ENCODE results near the gene TIMM23B. TPM values are rescaled to one million over a fixed set of nuclear protein-coding genes. Genes with fewer than 3 reads are reported as not detected.
A peak's percentile ranks its signal among the peaks of the same experiment; 100 is the strongest.
"Not testable (repeated sequence)": the region's sequence is repeated elsewhere in the genome, so short reads cannot be mapped to it uniquely, and the experiment has no call there.

The TIMM23B gene
- total RNA-seq, 2 donors from 2014 or later: 11.5 to 22.1 TPM

DNA sequence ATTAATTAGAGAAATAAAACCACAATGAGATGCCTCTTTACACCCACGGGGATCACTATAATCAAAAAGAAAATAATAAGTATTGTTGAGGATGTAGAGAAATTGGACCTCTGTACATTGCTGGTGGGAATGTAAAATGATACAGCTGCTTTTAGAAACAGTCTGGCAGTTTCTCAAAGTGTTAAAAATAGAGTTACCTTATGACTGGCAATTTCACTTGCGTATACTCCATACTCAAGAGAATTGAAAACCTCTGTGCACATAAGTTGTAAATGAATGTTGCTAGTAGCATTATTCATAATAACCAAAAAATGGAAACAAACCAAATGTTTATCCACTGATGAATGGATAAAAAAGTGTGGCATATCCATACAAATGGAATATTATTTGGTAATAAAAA, 6.3 kb downstream of the TIMM23B start:
- not testable (repeated sequence) for H3K9me3 Mint-ChIP-seq, H3K27me3 Mint-ChIP-seq, H3K4me3 Mint-ChIP-seq, H3K4me1 Mint-ChIP-seq, H3K27ac Mint-ChIP-seq
- H3K36me3 Mint-ChIP-seq (ENCODE audit: low read depth): peaks cover 62% of the 10 kb centered on the region
- peak; percentile 28 for ATAC-seq (replicated peaks)

DNA sequence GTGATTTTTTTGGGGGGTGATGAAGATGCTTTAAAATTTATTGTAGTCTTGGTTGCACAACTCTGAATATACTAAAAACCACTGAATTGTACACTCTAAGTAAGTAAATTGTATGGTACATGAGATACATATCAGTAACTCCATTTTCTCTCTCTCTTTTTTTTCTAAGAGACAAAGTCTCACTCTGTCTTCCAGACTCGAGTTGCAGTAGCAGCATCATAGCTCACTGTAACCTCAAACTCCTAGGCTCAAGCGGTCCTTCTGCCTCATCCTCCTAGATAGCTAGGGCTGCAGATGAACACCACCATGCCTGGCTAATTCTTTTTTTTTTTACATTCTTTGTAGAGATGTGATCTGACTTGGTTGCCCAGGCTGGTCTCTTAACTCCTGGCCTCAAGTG, 6.9 kb downstream of the TIMM23B start:
- H3K4me3 Mint-ChIP-seq; H3K9me3 Mint-ChIP-seq; H3K27me3 Mint-ChIP-seq; H3K4me1 Mint-ChIP-seq; H3K27ac Mint-ChIP-seq; ATAC-seq (replicated peaks): not testable (repeated sequence)
- peaks cover 64% of the 10 kb centered on the region for H3K36me3 Mint-ChIP-seq (ENCODE audit: low read depth)

DNA sequence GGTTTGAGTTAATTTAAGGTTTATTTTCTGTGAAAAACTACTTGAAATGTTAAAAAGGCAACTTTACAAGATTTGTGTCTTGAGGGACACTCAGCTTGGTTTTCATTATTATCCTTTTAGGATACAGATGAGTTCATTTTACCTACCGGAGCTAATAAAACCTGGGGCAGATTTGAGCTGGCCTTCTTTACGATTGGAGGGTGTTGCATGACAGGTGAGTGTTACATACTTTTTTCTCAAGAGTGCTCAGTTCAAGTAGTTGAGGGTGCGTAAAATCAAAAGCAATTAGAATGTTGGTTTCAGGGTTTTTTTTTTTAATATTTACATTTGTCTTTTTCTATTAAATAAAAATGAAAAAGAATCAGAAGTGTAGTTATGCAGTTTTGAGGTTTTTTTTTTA, 10.2 kb downstream of the TIMM23B start:
- not testable (repeated sequence) for H3K9me3 Mint-ChIP-seq; ATAC-seq (replicated peaks); H3K27ac Mint-ChIP-seq; H3K4me3 Mint-ChIP-seq; H3K4me1 Mint-ChIP-seq; H3K27me3 Mint-ChIP-seq
- H3K36me3 Mint-ChIP-seq (ENCODE audit: low read depth): peaks cover 70% of the 10 kb centered on the region

DNA sequence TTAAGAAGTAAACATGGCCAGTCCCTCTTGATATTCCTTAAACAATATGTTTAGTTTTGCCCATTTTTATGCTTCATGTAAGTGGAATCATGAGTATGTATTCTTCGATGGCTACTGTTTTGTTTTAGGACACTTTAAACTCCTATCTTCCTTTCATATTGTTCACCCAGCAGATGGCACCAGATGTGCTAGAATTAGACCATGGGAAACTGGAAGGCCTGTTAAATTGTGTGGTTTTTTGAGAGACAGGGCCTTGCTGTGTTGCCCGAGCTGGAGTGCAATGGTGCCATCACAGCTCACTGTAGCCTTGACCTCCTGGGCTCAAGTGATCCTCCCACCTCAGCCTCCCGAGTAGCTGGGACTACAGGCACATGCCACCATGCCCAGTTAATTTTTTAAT, 11.3 kb downstream of the TIMM23B start:
- not testable (repeated sequence) for H3K27me3 Mint-ChIP-seq; ATAC-seq (replicated peaks); H3K4me3 Mint-ChIP-seq; H3K27ac Mint-ChIP-seq; H3K9me3 Mint-ChIP-seq; H3K4me1 Mint-ChIP-seq
- peaks cover 69% of the 10 kb centered on the region for H3K36me3 Mint-ChIP-seq (ENCODE audit: low read depth)

DNA sequence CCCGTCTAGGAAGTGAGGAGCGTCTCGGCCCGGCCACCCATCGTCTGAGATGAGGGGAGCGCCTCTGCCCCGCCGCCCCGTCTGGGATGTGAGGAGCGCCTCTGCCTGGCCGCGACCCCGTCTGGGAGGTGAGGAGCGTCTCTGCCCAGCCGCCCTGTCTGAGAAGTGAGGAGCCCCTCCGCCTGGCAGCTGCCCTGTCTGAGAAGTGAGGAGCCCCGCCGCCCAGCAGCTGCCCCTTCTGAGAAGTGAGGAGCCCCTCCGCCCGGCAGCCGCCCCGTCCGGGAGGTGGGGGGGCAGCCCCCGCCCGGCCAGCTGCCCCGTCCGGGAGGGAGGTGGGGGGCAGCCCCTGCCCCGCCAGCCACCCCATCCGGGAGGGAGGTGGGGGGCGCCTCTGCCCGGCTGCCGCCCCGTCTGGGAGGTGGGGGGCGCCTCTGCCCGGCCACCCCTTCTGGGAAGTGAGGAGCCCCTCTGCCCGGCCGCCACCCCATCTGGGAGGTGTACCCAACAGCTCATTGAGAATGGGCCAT, 28.5 kb downstream of the TIMM23B start:
- H3K36me3 Mint-ChIP-seq (ENCODE audit: low read depth): peaks cover 44% of the 10 kb centered on the region
- H3K4me1 Mint-ChIP-seq; ATAC-seq (replicated peaks); H3K4me3 Mint-ChIP-seq; H3K9me3 Mint-ChIP-seq; H3K27me3 Mint-ChIP-seq; H3K27ac Mint-ChIP-seq: not testable (repeated sequence)

DNA sequence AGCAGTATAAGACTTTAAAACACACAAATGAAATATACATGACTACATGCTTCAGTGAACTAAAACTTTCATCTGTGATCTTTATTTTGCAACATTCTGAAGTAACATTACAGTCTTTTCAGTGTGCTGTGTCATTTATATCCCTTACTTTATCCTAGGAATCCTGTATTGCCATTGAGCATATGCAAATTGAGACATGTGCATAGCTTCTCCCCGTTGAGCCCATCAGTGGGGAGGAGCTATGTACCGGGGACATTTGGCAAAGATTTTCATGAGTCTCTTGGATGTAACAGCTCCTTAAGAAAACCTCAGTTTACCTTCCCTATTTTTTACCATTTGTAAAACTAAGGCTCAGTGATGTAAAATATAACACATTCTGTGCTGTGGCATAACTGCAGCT, 29.6 kb downstream of the TIMM23B start:
- not testable (repeated sequence) for H3K27me3 Mint-ChIP-seq; H3K9me3 Mint-ChIP-seq; H3K27ac Mint-ChIP-seq; H3K4me1 Mint-ChIP-seq; ATAC-seq (replicated peaks); H3K4me3 Mint-ChIP-seq
- H3K36me3 Mint-ChIP-seq (ENCODE audit: low read depth): peaks cover 33% of the 10 kb centered on the region

DNA sequence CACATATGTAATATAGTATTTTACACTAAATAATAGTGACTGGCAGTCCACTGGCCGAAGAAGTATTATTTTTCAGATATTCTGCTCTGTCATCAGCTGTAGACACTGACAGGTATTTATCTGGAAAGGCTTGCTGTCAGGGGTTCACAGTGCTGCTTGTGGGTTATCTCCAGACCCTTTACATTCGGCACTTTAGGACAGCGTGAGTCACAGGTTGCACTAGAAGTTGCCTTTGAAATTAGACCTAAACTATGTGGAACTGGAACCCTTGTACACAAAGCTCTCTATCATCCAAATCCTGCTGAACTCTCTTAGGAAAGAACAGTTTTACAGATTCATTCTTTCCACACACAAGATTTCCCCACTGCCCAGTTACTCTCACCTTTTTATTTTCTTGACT, 30.2 kb downstream of the TIMM23B start:
- not testable (repeated sequence) for H3K27ac Mint-ChIP-seq; ATAC-seq (replicated peaks); H3K4me1 Mint-ChIP-seq; H3K9me3 Mint-ChIP-seq; H3K4me3 Mint-ChIP-seq; H3K27me3 Mint-ChIP-seq
- peaks cover 33% of the 10 kb centered on the region for H3K36me3 Mint-ChIP-seq (ENCODE audit: low read depth)

DNA sequence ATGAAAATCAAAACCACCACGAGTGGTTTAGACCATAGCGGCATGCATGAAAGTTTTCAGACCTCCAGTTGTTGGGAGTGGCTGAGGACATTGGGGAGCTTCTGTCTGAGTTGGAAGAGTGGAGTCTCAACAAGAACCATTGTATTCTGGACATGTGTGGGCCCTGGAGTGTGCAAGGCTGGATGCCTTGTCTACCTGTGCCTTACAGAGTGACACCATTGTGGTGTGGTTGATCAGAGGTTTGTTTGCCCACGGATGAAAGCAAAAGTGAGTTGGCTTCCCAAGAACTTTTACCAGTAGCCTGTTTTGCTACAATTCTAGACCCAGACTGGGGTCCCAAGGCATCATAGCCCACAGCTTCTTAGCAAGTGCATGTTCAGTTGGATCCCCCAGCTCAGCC, 35.9 kb downstream of the TIMM23B start:
- H3K27ac Mint-ChIP-seq; H3K9me3 Mint-ChIP-seq; H3K4me3 Mint-ChIP-seq; ATAC-seq (replicated peaks); H3K4me1 Mint-ChIP-seq; H3K27me3 Mint-ChIP-seq: not testable (repeated sequence)
- H3K36me3 Mint-ChIP-seq (ENCODE audit: low read depth): peaks cover 27% of the 10 kb centered on the region

DNA sequence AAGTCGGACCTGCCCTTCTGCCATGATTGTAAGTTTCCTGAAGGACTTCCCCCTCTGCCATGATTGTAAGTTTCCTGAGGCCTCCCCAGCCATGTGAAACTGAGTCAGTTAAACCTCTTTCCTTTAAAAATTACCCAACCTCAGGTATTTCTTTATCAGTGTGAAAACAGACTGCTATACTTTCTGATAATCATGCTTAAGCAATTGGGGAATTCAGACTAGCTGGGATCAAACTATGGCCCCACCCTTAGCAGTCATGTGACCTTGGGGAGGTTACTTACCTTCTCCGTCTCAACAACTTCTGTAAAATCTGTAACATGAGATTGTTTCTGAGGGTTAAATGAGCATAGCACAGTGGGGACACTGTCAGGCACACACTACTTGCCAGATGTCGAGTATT, 45.4 kb downstream of the TIMM23B start:
- H3K36me3 Mint-ChIP-seq (ENCODE audit: low read depth): peaks cover 40% of the 10 kb centered on the region

DNA sequence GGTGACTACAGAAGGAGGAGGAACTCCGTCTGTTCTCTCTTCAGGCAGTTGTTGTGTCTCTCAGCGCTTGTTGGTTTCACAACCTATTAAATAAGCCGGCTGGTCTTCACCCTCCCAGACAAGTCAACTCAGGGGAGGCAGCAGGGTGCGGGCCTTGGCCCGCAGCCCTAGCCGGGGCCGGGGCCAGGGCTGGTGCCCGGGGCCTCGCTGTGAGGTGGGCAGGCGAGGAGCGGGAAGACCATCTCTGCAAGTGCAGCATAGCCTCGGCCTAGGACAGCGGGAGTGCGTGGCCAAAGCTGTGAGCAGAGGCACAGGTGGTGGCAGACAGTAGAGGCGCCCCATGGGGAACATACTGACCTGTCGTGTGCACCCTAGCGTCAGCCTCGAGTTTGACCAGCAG, 46.5 kb downstream of the TIMM23B start, which contains the start of gene AGAP6:
TSS of gene AGAP6 (plus strand) at position 31 of the 400 bp plus-strand sequence. CDS start at position 341, 310 bp downstream.
- H3K4me1 Mint-ChIP-seq; H3K4me3 Mint-ChIP-seq; H3K27me3 Mint-ChIP-seq; H3K27ac Mint-ChIP-seq; ATAC-seq (replicated peaks); H3K9me3 Mint-ChIP-seq: not testable (repeated sequence)
- peaks cover 40% of the 10 kb centered on the region for H3K36me3 Mint-ChIP-seq (ENCODE audit: low read depth)

More for the DNA sequence above, 45.4 kb downstream of the TIMM23B start:
- not testable (repeated sequence) for H3K4me1 Mint-ChIP-seq; H3K27ac Mint-ChIP-seq; H3K27me3 Mint-ChIP-seq; ATAC-seq (replicated peaks); H3K4me3 Mint-ChIP-seq; H3K9me3 Mint-ChIP-seq

DNA sequence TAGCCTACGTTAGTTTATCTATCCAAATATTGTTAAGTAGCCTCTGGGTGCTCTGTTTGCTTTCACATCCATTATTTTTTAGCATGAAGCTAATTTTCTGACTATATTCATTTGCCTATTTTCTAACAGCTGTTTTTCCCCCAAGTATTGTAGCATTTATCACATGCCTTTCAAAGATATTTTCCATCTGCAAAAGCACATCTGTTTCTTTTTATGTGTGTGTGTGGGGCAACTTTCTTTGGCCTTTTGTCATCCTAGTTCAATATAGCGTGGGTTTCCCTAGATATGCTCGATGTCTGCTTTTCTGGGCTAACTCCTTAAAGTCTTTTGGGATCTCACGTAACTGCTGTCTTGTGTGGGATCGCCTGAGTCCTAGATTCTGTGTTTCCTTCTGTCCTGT, 53.5 kb downstream of the TIMM23B start:
- not testable (repeated sequence) for H3K27ac Mint-ChIP-seq; H3K27me3 Mint-ChIP-seq; H3K4me1 Mint-ChIP-seq; H3K4me3 Mint-ChIP-seq; ATAC-seq (replicated peaks); H3K9me3 Mint-ChIP-seq
- peaks cover 21% of the 10 kb centered on the region for H3K36me3 Mint-ChIP-seq (ENCODE audit: low read depth)

DNA sequence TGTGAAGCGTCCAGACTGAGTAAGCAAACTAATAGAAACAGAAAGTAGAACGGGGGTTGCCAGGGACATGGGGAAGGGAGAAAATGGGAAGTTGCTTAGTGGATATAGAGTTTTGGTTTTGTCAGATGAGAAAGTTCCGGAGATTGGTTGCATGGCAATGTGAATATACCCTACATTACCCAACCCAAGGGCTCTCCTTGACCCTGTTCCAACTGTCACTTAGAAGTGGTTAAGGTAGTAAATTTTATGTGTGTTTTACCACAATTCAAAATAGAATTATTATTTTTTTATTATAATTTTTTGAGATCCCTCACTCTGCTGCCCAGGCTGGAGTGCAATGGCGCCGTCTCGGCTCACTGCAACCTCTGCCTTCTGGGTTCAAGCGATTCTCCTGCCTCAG, 72.2 kb downstream of the TIMM23B start:
- H3K4me3 Mint-ChIP-seq; H3K27ac Mint-ChIP-seq; H3K27me3 Mint-ChIP-seq; H3K36me3 Mint-ChIP-seq (ENCODE audit: low read depth); H3K9me3 Mint-ChIP-seq; H3K4me1 Mint-ChIP-seq; ATAC-seq (replicated peaks): not testable (repeated sequence)

DNA sequence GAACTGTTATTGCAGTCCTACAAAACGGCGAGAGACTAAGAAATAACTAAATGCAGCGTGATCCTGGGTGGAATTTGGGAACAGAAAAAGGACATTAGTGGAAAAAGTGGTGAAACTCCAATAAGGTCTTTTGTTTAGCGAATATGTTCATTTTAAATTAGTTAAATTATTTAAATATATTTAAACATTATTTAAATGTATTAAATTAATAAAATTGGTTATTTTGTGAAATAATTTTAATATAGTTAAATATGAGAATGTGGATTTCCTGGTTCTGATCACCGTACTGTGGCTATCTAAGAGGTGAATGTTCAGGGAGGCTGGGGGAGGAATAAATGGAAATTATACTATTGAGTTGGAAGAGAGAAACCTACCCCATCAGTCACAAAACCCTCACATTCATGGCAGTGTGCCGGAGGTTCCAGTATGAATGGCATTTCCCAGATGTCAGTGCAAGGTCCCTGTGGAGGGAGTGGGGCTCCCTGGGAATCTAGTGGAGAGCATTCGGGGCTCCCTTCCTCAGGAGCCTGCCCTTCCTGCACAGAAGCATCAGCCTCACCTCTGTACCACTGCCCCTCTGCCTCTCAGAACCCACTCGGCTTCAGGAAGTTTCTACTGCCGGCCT, 73.9 kb downstream of the TIMM23B start:
- ATAC-seq (replicated peaks); H3K36me3 Mint-ChIP-seq (ENCODE audit: low read depth); H3K27me3 Mint-ChIP-seq; H3K9me3 Mint-ChIP-seq; H3K27ac Mint-ChIP-seq; H3K4me3 Mint-ChIP-seq; H3K4me1 Mint-ChIP-seq: not testable (repeated sequence)

DNA sequence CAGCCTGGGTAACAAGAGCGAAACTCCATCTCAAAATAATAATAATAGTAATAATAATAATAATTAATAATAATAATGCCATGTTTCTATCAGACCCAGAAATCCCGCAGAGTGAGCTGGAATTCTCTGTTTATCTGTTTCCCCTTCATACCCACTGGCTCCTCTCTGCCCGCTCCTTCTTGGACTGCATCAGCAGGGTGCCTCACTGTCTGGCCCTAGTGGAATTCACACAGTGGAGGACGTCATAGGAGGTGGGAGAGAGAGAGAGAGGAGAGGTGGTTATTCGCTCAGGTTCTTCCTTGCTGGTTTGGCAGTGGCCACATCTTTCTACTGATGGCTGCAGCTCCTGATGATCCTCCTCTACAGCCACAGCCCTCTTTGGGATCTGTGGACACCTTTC, 75.1 kb downstream of the TIMM23B start:
- not testable (repeated sequence) for H3K36me3 Mint-ChIP-seq (ENCODE audit: low read depth); H3K4me3 Mint-ChIP-seq; H3K27me3 Mint-ChIP-seq; H3K9me3 Mint-ChIP-seq; H3K4me1 Mint-ChIP-seq; H3K27ac Mint-ChIP-seq; ATAC-seq (replicated peaks)

DNA sequence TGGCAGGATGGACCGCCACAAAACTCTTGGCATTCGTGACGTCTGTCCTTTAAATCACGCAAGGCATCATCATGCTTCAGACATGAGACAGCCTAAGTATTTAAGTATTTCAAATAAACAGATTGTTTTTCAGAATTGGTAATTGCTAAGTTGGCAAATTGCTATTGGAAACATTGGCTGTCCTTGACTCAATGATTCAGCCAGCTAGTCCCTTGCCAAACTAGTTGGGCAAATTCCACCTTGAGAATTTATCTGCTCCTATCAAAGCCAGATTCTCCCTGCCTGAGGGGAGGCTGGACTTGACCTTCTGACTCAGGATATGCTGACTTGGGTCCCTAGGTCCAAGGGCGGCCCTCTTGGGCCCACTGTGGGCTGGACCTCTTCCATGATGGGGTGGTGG, 75.8 kb downstream of the TIMM23B start:
- H3K4me1 Mint-ChIP-seq; H3K4me3 Mint-ChIP-seq; H3K27me3 Mint-ChIP-seq; H3K27ac Mint-ChIP-seq; ATAC-seq (replicated peaks); H3K9me3 Mint-ChIP-seq; H3K36me3 Mint-ChIP-seq (ENCODE audit: low read depth): not testable (repeated sequence)

DNA sequence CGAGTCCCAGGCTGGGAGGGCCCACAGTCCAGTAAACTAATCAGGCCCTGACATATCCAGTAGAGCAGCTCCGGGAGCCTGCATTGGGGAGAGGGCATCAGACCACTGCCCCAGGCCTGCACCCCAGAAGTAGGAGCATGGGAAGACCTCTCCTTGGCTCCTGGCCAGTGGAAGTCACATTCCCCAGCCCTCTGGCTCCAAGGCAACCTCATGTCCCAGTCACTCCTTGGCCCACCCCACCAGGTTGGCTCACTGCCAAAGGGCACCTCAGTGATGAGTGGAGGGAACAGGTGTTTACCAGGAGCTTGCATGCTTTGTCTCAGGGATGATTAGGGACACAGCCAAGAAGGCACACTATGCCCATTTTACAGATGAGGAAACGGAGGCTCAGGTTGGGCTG, 77.4 kb downstream of the TIMM23B start:
- not testable (repeated sequence) for H3K36me3 Mint-ChIP-seq (ENCODE audit: low read depth); H3K27me3 Mint-ChIP-seq; ATAC-seq (replicated peaks); H3K4me1 Mint-ChIP-seq; H3K27ac Mint-ChIP-seq; H3K9me3 Mint-ChIP-seq; H3K4me3 Mint-ChIP-seq
